Neural progenitor cell (in vitro differentiated cells): Measurements from ENCODE around the gene EDEM2. TPM values are rescaled to one million over a fixed set of nuclear protein-coding genes. Genes with fewer than 3 reads are reported as not detected.
"Not testable (repeated sequence)": the region's sequence is repeated elsewhere in the genome, so short reads cannot be mapped to it uniquely, and the experiment has no call there.

Experiments used
- DNase-seq: peaks from one replicate; pipeline ENCODE4 v3.0.0-alpha.2; 2016; ENCODE audit warnings: low spot score
- H2AFZ ChIP-seq: fragments of 200-600 bp; sonication (generic); replicated peaks from 2 replicates; pipeline ENCODE4 v1.6.1; 2016; ENCODE audit warnings: antibody characterized with exemption
- H3F3A ChIP-seq: fragments of 200-600 bp; sonication (generic); 2 replicates; pipeline ENCODE4 v1.6.1; 2016; ENCODE audit warnings: antibody characterized with exemption, low read depth
- H3K27ac ChIP-seq: fragments of 200-600 bp; sonication (generic); 2 replicates; pipeline ENCODE4 v1.5.1; 2016; ENCODE audit warnings: mild to moderate bottlenecking
- H3K27me3 ChIP-seq: fragments of 200-600 bp; sonication (generic); 2 replicates; pipeline ENCODE4 v1.6.1; 2016; ENCODE audit warnings: mild to moderate bottlenecking, moderate library complexity
- H3K36me3 ChIP-seq: fragments of 200-600 bp; sonication (generic); 2 replicates; pipeline ENCODE4 v1.5.1; 2016
- H3K4me1 ChIP-seq: fragments of 200-600 bp; sonication (generic); 2 replicates; pipeline ENCODE4 v1.6.1; 2016; ENCODE audit warnings: mixed run types
- H3K4me2 ChIP-seq: fragments of 200-600 bp; sonication (generic); 2 replicates; pipeline ENCODE4 v1.6.1; 2016
- H3K4me3 ChIP-seq: fragments of 200-600 bp; sonication (generic); 2 replicates; pipeline ENCODE4 v1.5.1; 2016
- H3K79me2 ChIP-seq: fragments of 200-600 bp; sonication (generic); 2 replicates; pipeline ENCODE4 v1.6.1; 2016; ENCODE audit warnings: low read depth
- H3K9ac ChIP-seq: fragments of 200-600 bp; sonication (generic); 2 replicates; pipeline ENCODE4 v1.6.1; 2016
- H3K9me3 ChIP-seq: fragments of 200-600 bp; sonication (generic); 2 replicates; pipeline ENCODE4 v1.5.1; 2016; ENCODE audit warnings: low read depth
- H4K20me1 ChIP-seq: fragments of 200-600 bp; sonication (generic); 2 replicates; pipeline ENCODE4 v1.6.1; 2016; ENCODE audit warnings: low read depth
- H3K27ac Mint-ChIP-seq: 3 replicates; pipeline ENCODE4 v1.8.0; 2021; ENCODE audit warnings: mixed read lengths
- H3K27me3 Mint-ChIP-seq: 2 replicates; pipeline ENCODE4 v1.8.0; 2022; ENCODE audit warnings: low read depth, mild to moderate bottlenecking, inconsistent platforms, moderate library complexity, mixed read lengths; ENCODE audit not compliant: insufficient read depth
- H3K36me3 Mint-ChIP-seq: 3 replicates; pipeline ENCODE4 v1.8.0; 2021; ENCODE audit warnings: mixed read lengths
- H3K4me1 Mint-ChIP-seq: 3 replicates; pipeline ENCODE4 v1.8.0; 2021; ENCODE audit warnings: mixed read lengths
- H3K4me3 Mint-ChIP-seq: 3 replicates; pipeline ENCODE4 v1.8.0; 2021; ENCODE audit warnings: mild to moderate bottlenecking, moderate library complexity, mixed read lengths
- H3K9me3 Mint-ChIP-seq: 3 replicates; pipeline ENCODE4 v1.8.0; 2020; ENCODE audit warnings: mixed read lengths
- EZH2 ChIP-seq: fragments of 200-600 bp; sonication (generic); IDR thresholded peaks from 2 replicates; pipeline ENCODE4 v1.6.1; 2017; ENCODE audit warnings: antibody characterized with exemption, mild to moderate bottlenecking, moderate library complexity
- EZH2phosphoT487 ChIP-seq: fragments of 200-600 bp; sonication (generic); IDR thresholded peaks from 2 replicates; pipeline ENCODE4 v1.6.1; 2017; ENCODE audit warnings: antibody characterized with exemption
- total RNA-seq: library from RNA; depleted of rRNA; stranded (reverse); fragments of >200 nt; gene quantifications from 2 replicates; pipeline ENCODE4 v1.2.3, GENCODE V29; 2015; ENCODE audit warnings: low replicate concordance
- TF ChIP-seq, protein P1 (sequence below): fragments of 200-600 bp; sonication (generic); IDR thresholded peaks from 2 replicates; pipeline ENCODE4 v1.5.1; 2017; ENCODE audit warnings: antibody characterized with exemption, mild to moderate bottlenecking

The EDEM2 gene
- total RNA-seq, 1 donor from 2014 or later, result 9.3 TPM

DNA sequence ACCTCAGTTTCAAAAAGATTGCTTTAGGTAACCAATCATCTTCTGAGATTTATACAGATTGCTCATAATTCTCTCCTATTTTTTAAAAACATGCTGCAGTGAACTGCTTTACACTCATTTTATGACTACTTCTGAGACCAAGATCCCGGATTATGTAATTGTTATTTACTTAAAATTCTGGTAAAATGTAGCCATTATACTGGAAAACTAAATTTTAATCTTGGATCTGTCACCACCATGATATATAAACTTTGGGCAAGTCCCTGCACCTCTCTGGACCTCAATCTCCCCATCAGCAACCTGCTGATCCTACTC, 24.3 kb upstream of the EDEM2 start:
- TF ChIP-seq, protein P1, sequence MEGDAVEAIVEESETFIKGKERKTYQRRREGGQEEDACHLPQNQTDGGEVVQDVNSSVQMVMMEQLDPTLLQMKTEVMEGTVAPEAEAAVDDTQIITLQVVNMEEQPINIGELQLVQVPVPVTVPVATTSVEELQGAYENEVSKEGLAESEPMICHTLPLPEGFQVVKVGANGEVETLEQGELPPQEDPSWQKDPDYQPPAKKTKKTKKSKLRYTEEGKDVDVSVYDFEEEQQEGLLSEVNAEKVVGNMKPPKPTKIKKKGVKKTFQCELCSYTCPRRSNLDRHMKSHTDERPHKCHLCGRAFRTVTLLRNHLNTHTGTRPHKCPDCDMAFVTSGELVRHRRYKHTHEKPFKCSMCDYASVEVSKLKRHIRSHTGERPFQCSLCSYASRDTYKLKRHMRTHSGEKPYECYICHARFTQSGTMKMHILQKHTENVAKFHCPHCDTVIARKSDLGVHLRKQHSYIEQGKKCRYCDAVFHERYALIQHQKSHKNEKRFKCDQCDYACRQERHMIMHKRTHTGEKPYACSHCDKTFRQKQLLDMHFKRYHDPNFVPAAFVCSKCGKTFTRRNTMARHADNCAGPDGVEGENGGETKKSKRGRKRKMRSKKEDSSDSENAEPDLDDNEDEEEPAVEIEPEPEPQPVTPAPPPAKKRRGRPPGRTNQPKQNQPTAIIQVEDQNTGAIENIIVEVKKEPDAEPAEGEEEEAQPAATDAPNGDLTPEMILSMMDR, result no peak
- no peak for TF ChIP-seq EZH2
- TF ChIP-seq EZH2phosphoT487, result no peak
- H3K9me3 ChIP-seq, result no peaks in the 10 kb centered on the region
- H4K20me1 ChIP-seq, result no peaks in the 10 kb centered on the region
- H2AFZ ChIP-seq, result peak overlapping the region; percentile 50
- H3K4me3 ChIP-seq, result peak overlapping the region; percentile 31
- H3K27me3 ChIP-seq, result no peaks in the 10 kb centered on the region
- no peak overlapping the region for H3K27ac Mint-ChIP-seq
- no peak for DNase-seq
- peaks cover 8% of the 10 kb centered on the region for H3K4me1 ChIP-seq
- H3K36me3 Mint-ChIP-seq, result no peaks in the 10 kb centered on the region
- H3K9me3 Mint-ChIP-seq, result peaks cover 3% of the 10 kb centered on the region
- H3K27ac ChIP-seq, result no peak overlapping the region
- H3K9ac ChIP-seq, result no peak overlapping the region
- H3K4me2 ChIP-seq, result peak overlapping the region; percentile 66
- H3K27me3 Mint-ChIP-seq, result peaks cover 4% of the 10 kb centered on the region
- peaks cover 15% of the 10 kb centered on the region for H3K4me1 Mint-ChIP-seq
- no peaks in the 10 kb centered on the region for H3K36me3 ChIP-seq
- no peaks in the 10 kb centered on the region for H3K79me2 ChIP-seq
- H3K4me3 Mint-ChIP-seq, result peak overlapping the region; percentile 38
- peaks cover 9% of the 10 kb centered on the region for H3F3A ChIP-seq

DNA sequence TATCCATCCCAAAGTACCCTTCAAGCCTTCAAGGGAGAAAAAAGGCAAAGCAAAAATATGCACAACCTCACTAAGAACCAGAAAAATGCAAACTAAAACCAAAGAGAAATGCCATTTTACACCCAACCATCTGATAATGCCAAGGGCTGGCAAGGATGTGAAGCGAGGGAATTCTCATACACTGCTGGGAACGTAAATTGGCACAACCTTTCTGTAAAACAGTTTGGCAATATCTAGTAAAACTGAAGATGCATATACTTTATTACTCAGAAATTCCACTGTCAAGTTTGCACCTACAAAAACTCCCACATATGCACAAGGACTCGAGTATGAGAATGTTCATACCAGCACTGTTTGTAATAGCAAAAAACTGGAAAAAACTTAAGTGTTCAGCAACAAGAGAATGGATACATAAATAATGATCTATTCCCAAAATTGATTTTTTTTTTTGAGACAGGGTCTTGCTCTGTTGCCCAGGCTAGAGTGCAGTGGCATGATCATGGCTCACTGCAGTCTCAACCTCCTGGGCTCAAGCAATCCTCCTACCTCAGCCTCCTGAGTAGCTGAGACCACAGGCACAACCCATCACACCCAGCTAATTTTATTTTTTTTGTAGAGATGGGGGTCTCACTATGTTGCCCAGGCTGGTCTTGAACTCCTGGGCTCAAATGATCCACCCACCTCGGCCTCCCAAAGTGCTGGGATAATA, 21.7 kb upstream of the EDEM2 start:
- H3K27me3 Mint-ChIP-seq, H4K20me1 ChIP-seq, H3K9me3 Mint-ChIP-seq, H3K4me3 ChIP-seq, H2AFZ ChIP-seq, DNase-seq, H3K9me3 ChIP-seq, H3K4me1 ChIP-seq, H3K9ac ChIP-seq, H3K4me3 Mint-ChIP-seq, H3K36me3 Mint-ChIP-seq, H3K79me2 ChIP-seq, H3K27me3 ChIP-seq, H3K27ac Mint-ChIP-seq, H3K27ac ChIP-seq, H3K36me3 ChIP-seq, H3K4me2 ChIP-seq: not testable (repeated sequence)
- H3K4me1 Mint-ChIP-seq, result peaks cover 16% of the 10 kb centered on the region
- peaks cover 15% of the 10 kb centered on the region for H3F3A ChIP-seq

DNA sequence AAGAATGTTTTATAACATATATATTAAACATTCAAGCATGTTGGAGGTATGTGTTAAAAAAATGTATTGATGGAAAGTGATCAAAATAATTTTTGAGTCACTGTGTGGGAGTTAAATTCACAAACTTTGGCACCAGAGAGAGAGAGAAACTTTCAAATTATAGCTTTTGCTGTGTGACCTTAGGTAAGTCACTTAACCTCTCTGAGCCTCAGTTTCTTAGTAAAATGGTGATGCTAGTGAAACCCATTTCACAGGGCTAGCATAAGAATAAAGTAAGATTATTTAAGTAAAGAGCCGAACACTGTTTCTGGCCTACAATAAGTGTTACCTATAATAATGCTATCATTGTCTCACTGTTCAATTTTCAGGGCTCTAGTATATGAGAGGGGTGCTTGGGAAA, 20.7 kb upstream of the EDEM2 start:
- H4K20me1 ChIP-seq, result no peaks in the 10 kb centered on the region

DNA sequence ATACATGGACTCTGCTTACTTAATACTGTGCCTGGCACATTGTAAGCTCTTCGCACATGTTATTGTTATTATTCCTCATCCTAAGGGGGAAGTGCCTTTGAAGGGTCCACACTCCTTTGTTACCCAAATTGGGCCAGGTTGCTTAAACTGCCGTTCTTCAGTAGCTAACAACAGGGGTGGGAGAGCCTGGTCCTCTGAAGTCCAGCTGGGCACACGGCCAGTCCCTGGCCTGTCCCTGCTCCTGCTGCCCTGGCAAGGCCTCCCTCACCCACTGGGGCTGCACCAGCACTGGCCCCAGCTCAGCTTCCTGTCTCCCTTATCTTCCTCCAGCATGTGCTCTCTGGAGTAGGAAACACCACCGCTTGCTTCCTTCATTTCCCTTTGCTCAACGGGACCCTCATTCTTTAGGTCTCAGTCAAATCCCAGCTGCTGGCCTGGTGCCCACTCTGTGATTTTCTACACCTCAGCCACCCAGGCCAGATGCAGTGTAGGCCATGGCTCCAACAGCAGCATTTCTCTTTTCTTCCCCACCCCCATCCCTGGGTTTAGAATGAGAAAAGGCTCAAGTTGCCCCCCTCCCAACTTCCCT, 19.2 kb upstream of the EDEM2 start:
- peaks cover 12% of the 10 kb centered on the region for H3F3A ChIP-seq
- H3K36me3 ChIP-seq, result no peaks in the 10 kb centered on the region
- H3K9me3 Mint-ChIP-seq, result no peaks in the 10 kb centered on the region
- H3K9me3 ChIP-seq, result no peaks in the 10 kb centered on the region
- no peak overlapping the region for H3K9ac ChIP-seq
- H3K27me3 Mint-ChIP-seq, result peaks cover 2% of the 10 kb centered on the region
- no peak for DNase-seq
- no peaks in the 10 kb centered on the region for H3K27me3 ChIP-seq
- H3K4me1 ChIP-seq, result peaks cover 2% of the 10 kb centered on the region
- H3K4me1 Mint-ChIP-seq, result peaks cover 6% of the 10 kb centered on the region
- TF ChIP-seq EZH2 (no peak), EZH2phosphoT487 (no peak)
- TF ChIP-seq, protein P1, result no peak
- no peak overlapping the region for H3K27ac ChIP-seq
- no peaks in the 10 kb centered on the region for H3K36me3 Mint-ChIP-seq
- peak overlapping the region; percentile 80 for H2AFZ ChIP-seq
- H3K27ac Mint-ChIP-seq, result no peak overlapping the region
- H4K20me1 ChIP-seq, result no peaks in the 10 kb centered on the region
- no peak overlapping the region for H3K4me3 ChIP-seq
- H3K4me2 ChIP-seq, result no peak overlapping the region
- H3K4me3 Mint-ChIP-seq, result no peak overlapping the region
- H3K79me2 ChIP-seq, result no peaks in the 10 kb centered on the region

More for the DNA sequence above, 20.7 kb upstream of the EDEM2 start:
- Mint-ChIP-seq H3K27me3 (peaks cover 2% of the 10 kb centered on the region), H3K36me3 (no peaks in the 10 kb centered on the region), H3K4me1 (peaks cover 16% of the 10 kb centered on the region), H3K4me3 (no peak overlapping the region), H3K27ac (no peak overlapping the region), H3K9me3 (no peaks in the 10 kb centered on the region)
- H2AFZ ChIP-seq, result no peak overlapping the region
- no peak for TF ChIP-seq EZH2
- H3K9ac ChIP-seq, result no peak overlapping the region
- H3K4me1 ChIP-seq, result peaks cover 8% of the 10 kb centered on the region
- H3K4me2 ChIP-seq, result no peak overlapping the region
- DNase-seq, result no peak
- H3K36me3 ChIP-seq, result no peaks in the 10 kb centered on the region
- H3F3A ChIP-seq, result peaks cover 15% of the 10 kb centered on the region
- H3K27ac ChIP-seq, result no peak overlapping the region
- H3K9me3 ChIP-seq, result no peaks in the 10 kb centered on the region
- H3K27me3 ChIP-seq, result no peaks in the 10 kb centered on the region
- no peak overlapping the region for H3K4me3 ChIP-seq
- no peaks in the 10 kb centered on the region for H3K79me2 ChIP-seq
